Keratinocyte (primary cell): Measurements from ENCODE around the gene PACS2. TPM values are rescaled to one million over a fixed set of nuclear protein-coding genes. Genes with fewer than 3 reads are reported as not detected.

Experiments used
- DNase-seq: peaks from one replicate; pipeline ENCODE4 v3.0.0-alpha.2; 2011; ENCODE audit warnings: low read depth, missing footprints, low spot score
- FAIRE-seq: peaks from 2 replicates; lab custom pipeline; 2011; peaks lifted over from hg19 to GRCh38; lab: Jason Lieb, UNC
- H2AFZ ChIP-seq: 2 replicates; pipeline ENCODE4 v1.6.0; 2012; ENCODE audit warnings: low read length, control low read depth, inconsistent platforms; ENCODE audit not compliant: control insufficient read depth
- H3K27ac ChIP-seq: 2 replicates; pipeline ENCODE4 v1.5.1; 2011; ENCODE audit warnings: low read length; ENCODE audit not compliant: control insufficient read depth, insufficient read depth
- H3K27me3 ChIP-seq: 3 replicates; pipeline ENCODE4 v1.6.0; 2011; ENCODE audit warnings: low read length; ENCODE audit not compliant: control insufficient read depth, insufficient read depth; ENCODE audit errors: extremely low read depth
- H3K36me3 ChIP-seq, 2 experiments: 2 replicates in 1 of 2; 3 replicates in 1 of 2; pipeline ENCODE4 v1.5.1; 2011; ENCODE audit warnings: low read length in 2 of 2, mild to moderate bottlenecking in 1 of 2; ENCODE audit not compliant: control insufficient read depth in 2 of 2, insufficient read depth in 2 of 2; ENCODE audit errors: extremely low read depth in 1 of 2
- H3K4me1 ChIP-seq: 3 replicates; pipeline ENCODE4 v1.5.1; 2011; ENCODE audit warnings: low read length; ENCODE audit not compliant: control insufficient read depth, insufficient read depth; ENCODE audit errors: extremely low read depth
- H3K4me2 ChIP-seq: 3 replicates; pipeline ENCODE4 v1.6.0; 2011; ENCODE audit warnings: low read depth, low read length; ENCODE audit not compliant: control insufficient read depth, insufficient read depth; ENCODE audit errors: extremely low read depth
- H3K4me3 ChIP-seq, 3 experiments: fragments of 200-600 bp in 1 of 3; sonication (generic) in 1 of 3; 2 replicates in 2 of 3; 3 replicates in 1 of 3; pipeline ENCODE4 v1.5.1; 2011 to 2016; ENCODE audit warnings: low read length in 3 of 3, mild to moderate bottlenecking in 3 of 3, control low read depth in 2 of 3, inconsistent platforms in 1 of 3, low read depth in 1 of 3, mixed read lengths in 1 of 3, mixed run types in 1 of 3, moderate library complexity in 1 of 3; ENCODE audit not compliant: control insufficient read depth in 2 of 3, insufficient read depth in 2 of 3; ENCODE audit errors: extremely low read depth in 1 of 3
- H3K79me2 ChIP-seq: 2 replicates; pipeline ENCODE4 v1.6.0; 2012; ENCODE audit warnings: low read length; ENCODE audit not compliant: control insufficient read depth, insufficient read depth
- H3K9ac ChIP-seq: 3 replicates; pipeline ENCODE4 v1.6.0; 2011; ENCODE audit warnings: low read length; ENCODE audit not compliant: control insufficient read depth, insufficient read depth; ENCODE audit errors: extremely low read depth
- H3K9me1 ChIP-seq: 3 replicates; pipeline ENCODE4 v1.6.0; 2011; ENCODE audit warnings: low read length; ENCODE audit not compliant: control insufficient read depth, insufficient read depth; ENCODE audit errors: extremely low read depth
- H3K9me3 ChIP-seq: 2 replicates; pipeline ENCODE4 v1.5.1; 2012; ENCODE audit warnings: low read depth, low read length; ENCODE audit not compliant: control insufficient read depth
- H4K20me1 ChIP-seq: 3 replicates; pipeline ENCODE4 v1.6.0; 2011; ENCODE audit warnings: low read length; ENCODE audit not compliant: control insufficient read depth, insufficient read depth; ENCODE audit errors: extremely low read depth
- CTCF ChIP-seq, 3 experiments: IDR thresholded peaks in 1 of 3; conservative IDR thresholded peaks in 1 of 3; optimal IDR thresholded peaks in 1 of 3; 2 replicates in 2 of 3; 3 replicates in 1 of 3; pipeline versions ENCODE3 to v1.5.1; 2011; ENCODE audit warnings: low read length in 3 of 3, mild to moderate bottlenecking in 3 of 3, moderate library complexity in 2 of 3, control low read depth in 1 of 3, inconsistent platforms in 1 of 3; ENCODE audit not compliant: insufficient read depth in 2 of 3; ENCODE audit errors: extremely low read depth in 1 of 3
- EZH2 ChIP-seq: IDR thresholded peaks from one replicate; pipeline ENCODE4 v1.6.1; 2012; ENCODE audit warnings: inconsistent platforms, mild to moderate bottlenecking, low read length, moderate library complexity
- dilution Hi-C: fragments of 300-500 bp; cut with MboI; formaldehyde crosslinking; loops from one replicate; pipeline ENCODE4 v1.7.0; 2020; ENCODE audit warnings: low sequenced_read_pairs; ENCODE audit not compliant: extremely low pct_ligation_motif_present
- polyA plus RNA-seq, 5 experiments: library from polyadenylated mRNA; depleted of rRNA in 3 of 5; stranded (reverse) in 3 of 5; stranded (forward) in 1 of 5; unstranded in 1 of 5; fragments of >200 nt; gene quantifications; 1 replicate in 1 of 5; 2 replicates in 3 of 5; 3 replicates in 1 of 5; pipeline versions ENCODE4 v1.2.1 to v1.2.3, GENCODE V29; 2011 to 2012; ENCODE audit warnings: missing spikeins in 2 of 5, low read depth in 1 of 5, low replicate concordance in 1 of 5

Gene PACS2
- polyA plus RNA-seq, 1 donor (not counting 4 experiments of a cell fraction or from before 2014, with no cell fraction given) = 11.8 TPM

- TF ChIP-seq EZH2 (no peak), CTCF (optimal IDR thresholded peaks at IDR 0.05 in 1 of 3, IDR thresholded peaks at IDR 0.05 in 1 of 3, conservative IDR thresholded peaks at IDR 0.05 in 1 of 3; ENCODE audit: extremely low read depth in 1 of 3, insufficient read depth in 2 of 3, low read length in 3 of 3) (no peak)
- no peak overlapping the region for H2AFZ ChIP-seq
- no peaks in the 10 kb centered on the region for H3K4me1 ChIP-seq
- no peaks in the 10 kb centered on the region for H3K9me3 ChIP-seq
- H3K27ac ChIP-seq = no peak overlapping the region
- no peak overlapping the region for H3K9ac ChIP-seq
- H3K79me2 ChIP-seq = no peaks in the 10 kb centered on the region
- DNase-seq = no peak
- no peak overlapping the region for H3K4me2 ChIP-seq
- H3K36me3 ChIP-seq = peaks cover 0 to 13% of the 10 kb centered on the region in 2 experiments
- H3K4me3 ChIP-seq = no peak overlapping the region
- FAIRE-seq = no peak
- dilution Hi-C loops = no loop called here
- H4K20me1 ChIP-seq = no peaks in the 10 kb centered on the region
- no peaks in the 10 kb centered on the region for H3K9me1 ChIP-seq
- no peaks in the 10 kb centered on the region for H3K27me3 ChIP-seq
Measured at GRCh38 chr14:105385322-105385637, 70.7 kb downstream of the PACS2 start.

GRCh38 chr14:105385698-105386365, 71.3 kb downstream of the PACS2 start:
- H3K9me3 ChIP-seq = no peaks in the 10 kb centered on the region
- H3K27ac ChIP-seq = no peak overlapping the region
- H2AFZ ChIP-seq = no peak overlapping the region
- H4K20me1 ChIP-seq = no peaks in the 10 kb centered on the region
- H3K9me1 ChIP-seq = no peaks in the 10 kb centered on the region
- no peaks in the 10 kb centered on the region for H3K27me3 ChIP-seq
- dilution Hi-C loops = no loop called here
- no peak overlapping the region for H3K9ac ChIP-seq
- TF ChIP-seq EZH2 (no peak), CTCF (optimal IDR thresholded peaks at IDR 0.05 in 1 of 3, IDR thresholded peaks at IDR 0.05 in 1 of 3, conservative IDR thresholded peaks at IDR 0.05 in 1 of 3; ENCODE audit: extremely low read depth in 1 of 3, insufficient read depth in 2 of 3, low read length in 3 of 3) (no peak)
- no peaks in the 10 kb centered on the region for H3K4me1 ChIP-seq
- no peak for FAIRE-seq
- peaks cover 0 to 13% of the 10 kb centered on the region in 2 experiments for H3K36me3 ChIP-seq
- no peak for DNase-seq
- H3K4me2 ChIP-seq = no peak overlapping the region
- H3K4me3 ChIP-seq = no peak overlapping the region
- no peaks in the 10 kb centered on the region for H3K79me2 ChIP-seq
